IMR-90 (cell line): ENCODE measurements around the gene ZNF423.

Experiments
- BHLHE40 ChIP-seq: fragments of 150-350 bp; IDR thresholded peaks from 2 replicates; pipeline ENCODE4 v1.6.1; 2016; ENCODE audit warnings: mild to moderate bottlenecking, low read depth, low read length
- CEBPB ChIP-seq: IDR thresholded peaks from 2 replicates; pipeline ENCODE4 v1.6.1; 2012; ENCODE audit warnings: low read depth, low read length, improper control_type of control experiment
- CTCF ChIP-seq: conservative IDR thresholded peaks from 2 replicates; pipeline ENCODE4 v1.5.1; 2012; ENCODE audit warnings: mild to moderate bottlenecking, low read depth, low read length, improper control_type of control experiment
- ELK1 ChIP-seq: fragments of 150-350 bp; IDR thresholded peaks from 2 replicates; pipeline ENCODE4 v1.6.1; 2016; ENCODE audit warnings: low read depth, mild to moderate bottlenecking, low read length, moderate library complexity, borderline replicate concordance
- MAFK ChIP-seq: IDR thresholded peaks from 2 replicates; pipeline ENCODE4 v1.6.1; 2012; ENCODE audit warnings: low read depth, low read length, improper control_type of control experiment
- MXI1 ChIP-seq: IDR thresholded peaks from 2 replicates; pipeline ENCODE4 v1.6.1; 2012; ENCODE audit warnings: low read depth, mild to moderate bottlenecking, low read length, moderate library complexity, borderline replicate concordance
- POLR2A ChIP-seq: IDR thresholded peaks from 2 replicates; pipeline ENCODE4 v1.6.1; 2012; ENCODE audit warnings: mild to moderate bottlenecking, low read depth, low read length
- RAD21 ChIP-seq: IDR thresholded peaks from 2 replicates; pipeline ENCODE4 v1.6.1; 2012; ENCODE audit warnings: low read length, improper control_type of control experiment
- RFX5 ChIP-seq: IDR thresholded peaks from 2 replicates; pipeline ENCODE4 v1.8.0; 2012; ENCODE audit warnings: low read depth, mild to moderate bottlenecking, low read length, moderate library complexity
- USF2 ChIP-seq: fragments of 150-350 bp; IDR thresholded peaks from 2 replicates; pipeline ENCODE4 v1.6.1; 2017; ENCODE audit warnings: mild to moderate bottlenecking, antibody characterized with exemption, low read length, low read depth

GRCh38 chr16:49498264-49498663, 357.6 kb downstream of the ZNF423 start:
- TF ChIP-seq POLR2A (no peak), RFX5 (no peak), CTCF (no peak), USF2 (no peak), CEBPB (no peak), BHLHE40 (no peak), ELK1 (no peak), MXI1 (no peak), RAD21 (no peak), MAFK (no peak)
